Stimulated activated CD8-positive, alpha-beta memory T cell treated with anti-CD3 and anti-CD28 coated beads, Interleukin-2, amount 100 ng/mL, for 1 hour (primary cell): Measurements from ENCODE around the gene GPR35.
"Not testable (repeated sequence)": the region's sequence is repeated elsewhere in the genome, so short reads cannot be mapped to it uniquely, and the experiment has no call there.

Experiments
- DNase-seq, 2 donors: peaks; one replicate each; pipeline ENCODE4 v3.0.0-alpha.2; 2020; ENCODE audit warnings: low read depth in 2 of 2

GPR35 gene

GRCh38 chr2:240662681-240663080, 37.4 kb downstream of the GPR35 start:
- DNase-seq: no peak

DNA sequence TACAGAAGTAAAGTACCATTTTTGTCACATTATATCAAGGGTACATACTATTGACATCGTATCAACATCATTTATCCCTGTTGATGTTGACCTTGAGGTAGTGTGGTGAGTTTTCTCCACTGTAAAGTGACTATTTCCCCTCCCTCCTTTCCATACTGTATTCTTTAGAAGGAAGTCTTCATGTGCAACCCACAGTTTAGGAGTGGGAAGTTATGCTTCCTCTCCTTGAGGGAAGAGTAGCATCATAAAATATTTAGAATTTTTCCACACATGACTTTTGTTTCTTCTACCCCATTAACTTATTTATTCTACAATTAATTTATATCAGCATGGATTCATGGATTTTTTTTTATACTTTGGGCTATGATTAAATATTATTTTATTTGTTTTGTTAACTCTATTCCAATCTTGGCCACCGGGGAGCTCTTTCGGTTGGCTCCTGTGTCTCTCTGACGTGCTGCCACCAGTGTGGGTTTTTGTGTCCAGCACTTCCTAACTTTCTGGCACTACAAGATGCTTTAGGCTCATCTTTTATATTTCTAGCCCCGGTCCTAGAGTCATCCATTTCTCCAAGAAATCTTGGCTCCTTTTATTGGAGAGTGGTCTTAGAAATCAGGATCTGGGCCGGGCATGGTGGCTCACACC, 38.4 kb downstream of the GPR35 start:
- no peak for DNase-seq

- no peak for DNase-seq
These were observed 39.3 kb downstream of the GPR35 start for GRCh38 chr2:240664622-240665021.

GRCh38 chr2:240670402-240670801, 45.1 kb downstream of the GPR35 start:
- no peak for DNase-seq

DNA sequence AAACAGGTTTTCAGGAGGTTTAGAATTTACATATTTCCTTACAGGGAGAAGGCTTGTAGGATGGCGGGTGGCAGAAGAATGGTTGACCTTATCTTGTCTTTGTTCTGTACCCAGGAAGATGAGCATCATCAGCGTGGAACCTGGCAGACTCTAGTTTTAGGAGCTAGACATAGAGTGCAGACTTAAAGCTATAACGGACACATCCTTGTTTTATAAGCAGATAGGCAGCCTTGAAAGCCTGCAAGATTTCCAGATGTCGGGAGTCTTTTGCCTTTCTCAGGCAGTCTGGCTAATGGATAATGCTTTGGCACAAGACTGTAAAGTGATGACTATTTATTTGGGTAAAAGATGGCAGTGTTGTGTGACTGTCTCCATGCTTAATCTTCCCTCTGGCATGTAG, 45.7 kb downstream of the GPR35 start:
- no peak for DNase-seq

DNA sequence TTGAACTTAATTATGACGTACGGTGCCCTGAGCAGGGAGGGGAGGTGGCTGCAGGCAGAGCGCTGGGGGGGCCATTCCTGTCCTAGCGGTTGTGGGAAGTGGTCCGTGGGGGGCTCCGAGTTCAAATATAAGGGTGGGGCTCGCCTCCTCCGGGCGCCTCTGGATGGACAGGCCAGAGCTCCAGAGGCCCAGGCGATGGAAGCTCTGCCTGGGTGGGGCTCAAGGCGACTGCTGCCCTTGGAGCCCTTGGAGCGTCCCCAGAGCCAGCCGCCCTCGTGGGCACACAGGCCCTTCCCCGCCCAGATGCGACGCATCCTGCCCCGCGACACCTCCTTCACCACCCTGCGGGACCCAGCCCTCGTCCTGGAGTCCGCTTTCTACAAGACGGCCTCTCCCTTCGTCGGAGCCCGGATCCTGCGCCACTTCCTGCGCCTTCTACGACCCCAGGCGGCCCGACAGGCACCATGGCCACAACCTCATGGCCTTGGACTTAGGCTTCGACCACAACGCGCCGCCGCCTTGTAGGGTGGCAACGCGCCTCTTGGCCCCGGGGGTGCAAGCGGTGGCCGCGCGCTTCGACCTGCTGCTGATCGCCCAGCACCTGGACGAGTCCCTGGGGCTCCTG, 46.9 kb downstream of the GPR35 start:
- DNase-seq: no peak

GRCh38 chr2:240672701-240673190, 47.5 kb downstream of the GPR35 start:
- no peak for DNase-seq

DNA sequence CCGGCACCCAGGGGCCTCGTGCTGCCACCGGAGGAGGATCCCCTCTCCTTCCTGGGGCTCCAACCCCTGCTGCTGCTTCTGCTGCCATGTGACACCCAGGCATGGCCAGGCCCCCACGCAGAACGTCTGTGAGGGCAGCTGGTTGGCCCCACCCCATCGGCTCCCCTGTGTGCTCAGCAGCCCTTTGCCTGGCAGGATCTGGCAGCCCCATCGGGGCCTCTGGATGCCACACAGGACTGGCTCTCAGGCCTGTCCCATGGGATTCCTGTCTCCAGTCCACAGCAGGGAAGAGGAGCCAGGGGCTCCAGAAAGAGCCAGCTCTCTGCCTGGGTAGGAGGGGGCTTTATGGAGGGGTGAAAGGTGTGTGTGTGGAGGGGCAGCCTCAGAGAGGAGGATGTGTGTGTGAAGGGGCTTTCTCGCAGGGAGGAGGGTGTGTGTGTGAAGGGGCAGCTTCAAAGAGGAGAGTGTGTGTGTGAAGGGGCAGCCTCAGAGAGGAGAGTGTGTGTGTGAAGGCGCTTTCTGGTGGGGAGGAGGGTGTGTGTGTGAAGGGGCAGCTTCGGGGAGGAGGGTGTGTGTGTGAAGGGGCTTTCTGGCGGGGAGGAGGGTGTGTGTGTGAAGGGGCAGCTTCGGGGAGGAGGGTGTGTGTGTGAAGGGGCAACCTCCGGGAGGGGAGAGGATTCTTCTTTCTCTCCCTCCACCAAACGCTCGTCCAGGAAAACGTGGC, 49.3 kb downstream of the GPR35 start:
- DNase-seq: not testable (repeated sequence)

DNA sequence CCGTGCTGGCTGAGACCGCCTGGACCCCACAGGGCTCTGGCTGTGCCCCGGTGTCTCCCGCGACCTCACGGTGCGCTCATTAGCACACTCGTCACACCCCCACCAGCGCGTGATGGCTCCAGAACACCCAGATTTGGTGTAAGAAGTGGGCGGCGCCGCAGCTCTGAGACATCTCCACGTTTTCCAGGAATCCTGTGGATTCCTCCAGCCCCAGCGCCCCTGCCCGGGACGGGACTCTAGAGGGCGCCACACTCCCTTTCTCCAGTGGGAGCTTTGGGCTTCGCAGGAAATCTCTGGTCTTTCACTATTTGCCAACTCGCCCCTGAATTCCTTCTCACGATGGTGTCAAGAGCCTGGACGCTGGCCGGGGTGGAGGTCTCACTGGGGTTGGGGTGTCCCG, 50.1 kb downstream of the GPR35 start:
- DNase-seq: not testable (repeated sequence)

GRCh38 chr2:240678043-240678442, 52.8 kb downstream of the GPR35 start:
- DNase-seq: not testable (repeated sequence)

- DNase-seq: not testable (repeated sequence)
These were observed 53.6 kb downstream of the GPR35 start for GRCh38 chr2:240678909-240679308.

DNA sequence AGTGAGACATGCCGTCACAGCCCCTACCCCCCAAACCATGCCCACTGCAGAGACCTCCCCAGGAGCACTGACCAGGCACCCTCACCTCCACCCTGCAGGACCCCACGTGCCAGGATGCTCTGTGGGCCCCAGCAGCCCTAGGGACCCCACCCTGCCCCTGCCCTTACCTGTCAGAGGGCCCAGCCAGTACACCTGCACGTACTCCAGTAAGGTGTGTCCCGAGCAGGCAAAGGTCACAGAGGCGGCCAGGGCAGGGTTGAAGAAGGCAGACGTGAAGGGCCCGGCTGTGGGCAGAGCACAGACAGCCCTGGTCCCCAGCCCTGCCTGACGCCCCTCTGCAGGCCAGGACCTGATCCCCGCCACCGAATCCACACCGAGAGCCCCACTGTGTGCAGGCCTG, 54.9 kb downstream of the GPR35 start:
- not testable (repeated sequence) for DNase-seq
